Activated CD4-positive, alpha-beta T cell treated with anti-CD3 and anti-CD28 coated beads for 36 hours (primary cell): Measurements from ENCODE around the gene CELF2. TPM values are rescaled to one million over a fixed set of nuclear protein-coding genes. Genes with fewer than 3 reads are reported as not detected.
A peak's percentile ranks its signal among the peaks of the same experiment; 100 is the strongest.

Experiments used
- ATAC-seq: fragments of 200-7000 bp; cut with Tn5 transposase; one replicate; pipeline ENCODE4 v1.10.0; 2021; ENCODE audit warnings: mild to moderate bottlenecking, moderate library complexity
- CTCF ChIA-PET: fragments of 350-600 bp; sonication (Branson Sonifier 250); formaldehyde crosslinking; loops from one replicate; lab custom pipeline; 2021; ENCODE audit warnings: antibody characterized with exemption; lab: Charles Lee
- POLR2A ChIA-PET: fragments of 350-600 bp; sonication (Branson Sonifier 250); formaldehyde crosslinking; loops from one replicate; lab custom pipeline; 2021; ENCODE audit warnings: antibody characterized with exemption, inconsistent platforms; lab: Charles Lee
- DNase-seq: peaks from one replicate; pipeline ENCODE4 v3.0.0-alpha.2; 2020
- H3K27ac Mint-ChIP-seq: one replicate; pipeline ENCODE4 v1.8.0; 2021; ENCODE audit warnings: mixed read lengths
- H3K27me3 Mint-ChIP-seq: one replicate; pipeline ENCODE4 v1.8.0; 2021; ENCODE audit warnings: mixed read lengths
- H3K36me3 Mint-ChIP-seq: one replicate; pipeline ENCODE4 v1.8.0; 2021; ENCODE audit warnings: low read depth, mixed read lengths
- H3K4me1 Mint-ChIP-seq: one replicate; pipeline ENCODE4 v1.8.0; 2021; ENCODE audit warnings: mixed read lengths
- H3K4me3 Mint-ChIP-seq: one replicate; pipeline ENCODE4 v1.8.0; 2021; ENCODE audit warnings: mild to moderate bottlenecking, moderate library complexity, mixed read lengths
- H3K9me3 Mint-ChIP-seq: one replicate; pipeline ENCODE4 v1.8.0; 2021; ENCODE audit warnings: low read depth, mixed read lengths
- intact Hi-C, 2 experiments: fragments of 100-400 bp; cut with DNase I in 1 of 2; cut with micrococcal nuclease in 1 of 2; formaldehyde crosslinking; loops; one replicate each; pipeline versions ENCODE4 v1.14.2 to v1.15.1; 2022 to 2024; cut with DNase I, micrococcal nuclease
- total RNA-seq, 2 experiments: library from RNA; stranded (reverse); gene quantifications; one replicate each; pipeline ENCODE4 v1.2.3, GENCODE V29; 2021

Gene CELF2
- total RNA-seq, 2 experiments from 2014 or later = 102 to 119 TPM

DNA sequence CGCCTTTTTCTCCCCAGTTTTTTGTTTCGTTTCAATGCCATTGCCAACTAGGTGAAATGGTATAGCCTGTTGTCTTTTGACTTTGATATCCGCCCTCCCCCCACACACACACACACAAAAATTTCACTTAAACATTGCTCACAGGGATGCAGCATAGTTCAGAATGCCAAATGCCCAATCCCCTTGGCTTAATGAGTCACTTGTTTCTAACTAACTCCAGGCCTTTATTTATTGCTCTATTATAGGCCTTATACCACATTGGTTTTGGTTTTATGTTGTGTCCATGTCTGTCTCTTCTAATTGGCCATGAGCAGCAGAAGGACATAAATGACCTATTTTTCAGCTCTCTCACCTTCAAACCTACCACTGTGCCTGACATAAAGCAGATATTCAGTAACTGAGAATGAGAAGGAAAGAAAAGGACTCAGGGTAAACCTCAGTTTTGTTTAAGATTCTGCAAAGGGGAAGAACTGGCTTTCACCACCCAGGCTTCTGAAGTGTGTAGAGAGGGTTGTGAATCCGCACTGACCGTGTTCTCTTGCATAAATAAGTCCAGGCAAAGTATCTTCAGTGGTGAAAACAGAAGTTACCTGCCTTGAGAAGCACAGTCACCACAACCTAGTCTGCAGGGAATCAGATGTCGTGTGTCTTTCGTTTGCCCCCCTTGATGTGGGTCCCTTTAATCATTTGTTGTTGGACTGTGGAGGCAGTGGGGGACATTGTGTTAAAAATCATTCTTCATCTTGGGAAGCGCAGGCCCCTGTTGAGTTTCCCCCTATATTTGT is 139.8 kb downstream of the CELF2 start:
- Mint-ChIP-seq H3K4me3 (no peak overlapping the region), H3K27me3 (no peaks in the 10 kb centered on the region), H3K27ac (no peak overlapping the region), H3K9me3 (peaks cover 4% of the 10 kb centered on the region), H3K36me3 (peaks cover 3% of the 10 kb centered on the region), H3K4me1 (peaks cover 88% of the 10 kb centered on the region)
- no peak for DNase-seq
- intact Hi-C loops = no loop called here
- CTCF ChIA-PET = no interaction called here
- POLR2A ChIA-PET = no interaction called here
- ATAC-seq = peak; percentile 17

DNA sequence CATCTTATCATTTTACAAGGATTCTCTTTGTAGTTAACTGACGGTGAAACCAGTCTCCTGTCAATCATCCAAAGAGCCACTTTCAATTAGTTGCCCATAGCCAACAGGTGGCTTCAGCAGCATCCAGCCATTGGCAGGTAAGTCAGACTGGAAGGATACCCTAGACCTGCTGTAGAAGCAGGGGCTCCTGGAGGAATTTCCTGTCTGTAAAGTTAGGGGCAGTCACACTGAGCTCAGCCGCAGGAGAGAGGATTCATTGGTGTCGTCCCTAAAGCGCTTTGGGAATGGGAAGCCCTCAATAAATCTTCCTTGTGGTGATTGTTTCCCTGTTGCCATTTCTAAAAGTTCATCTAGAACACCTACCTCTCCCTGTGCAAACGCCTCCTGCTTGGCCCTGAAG is 140.4 kb downstream of the CELF2 start:
- ATAC-seq (no peak), DNase-seq (no peak)
- intact Hi-C loops = no loop called here
- POLR2A ChIA-PET = no interaction called here
- Mint-ChIP-seq H3K9me3 (peaks cover 4% of the 10 kb centered on the region), H3K27ac (no peak overlapping the region), H3K4me3 (no peak overlapping the region), H3K36me3 (peaks cover 3% of the 10 kb centered on the region), H3K27me3 (no peaks in the 10 kb centered on the region), H3K4me1 (peaks cover 89% of the 10 kb centered on the region)
- CTCF ChIA-PET = no interaction called here

- no peak for DNase-seq
- peaks cover 4% of the 10 kb centered on the region for H3K9me3 Mint-ChIP-seq
- H3K4me3 Mint-ChIP-seq = no peak overlapping the region
- peaks cover 83% of the 10 kb centered on the region for H3K4me1 Mint-ChIP-seq
- ATAC-seq = no peak
- ChIA-PET POLR2A (no interaction called here), CTCF (interaction anchor here (0.9 to 1.0 kb wide), 2 partner anchors 8 to 9 kb away, joined by 4 read pairs; no protein-coding TSS in a partner anchor)
- H3K27ac Mint-ChIP-seq = no peak overlapping the region
- H3K27me3 Mint-ChIP-seq = no peaks in the 10 kb centered on the region
- intact Hi-C loops = no loop called here
- H3K36me3 Mint-ChIP-seq = peaks cover 3% of the 10 kb centered on the region
These were observed 142.0 kb downstream of the CELF2 start for GRCh38 chr10:11159543-11160215.

DNA sequence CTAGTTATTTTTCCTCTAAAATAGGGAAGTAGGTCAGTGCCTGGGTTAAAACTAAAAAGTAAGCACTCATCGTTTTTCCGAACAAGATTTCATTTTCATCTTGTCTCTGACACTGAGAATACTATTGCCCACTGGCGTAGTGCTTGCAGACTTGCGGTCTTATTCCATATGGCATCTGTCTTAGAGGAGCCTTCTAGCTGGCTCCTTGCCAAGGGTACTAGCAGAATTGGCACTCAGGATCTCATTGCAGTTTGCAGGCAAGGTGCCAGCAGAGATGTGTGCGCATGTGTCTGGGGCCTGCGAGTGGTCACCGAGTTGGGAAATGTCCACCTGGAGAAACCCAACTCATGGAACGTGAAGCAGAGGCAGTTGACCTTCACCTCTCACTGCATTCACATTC is 143.4 kb downstream of the CELF2 start:
- Mint-ChIP-seq H3K9me3 (peaks cover 4% of the 10 kb centered on the region), H3K27ac (peak overlapping the region; percentile 99), H3K27me3 (no peaks in the 10 kb centered on the region), H3K4me3 (no peak overlapping the region), H3K36me3 (peaks cover 6% of the 10 kb centered on the region), H3K4me1 (peaks cover 70% of the 10 kb centered on the region)
- ATAC-seq (no peak), DNase-seq (no peak)
- ChIA-PET POLR2A (no interaction called here), CTCF (interaction anchor here (0.9 to 1.3 kb wide), 2 partner anchors 14 to 16 kb away, joined by 3 read pairs; no protein-coding TSS in a partner anchor)
- intact Hi-C loops = no loop called here

- peak overlapping the region; percentile 99 for H3K27ac Mint-ChIP-seq
- ChIA-PET CTCF (interaction anchor here (0.9 to 1.3 kb wide), 3 partner anchors 13 to 17 kb away, joined by 3 read pairs; no protein-coding TSS in a partner anchor), POLR2A (no interaction called here)
- no peaks in the 10 kb centered on the region for H3K27me3 Mint-ChIP-seq
- H3K36me3 Mint-ChIP-seq = peaks cover 14% of the 10 kb centered on the region
- intact Hi-C loops = loop anchor here in 1 of 2 experiments (2.0 kb wide), 1 partner anchor 71 kb away; no protein-coding TSS in a partner anchor
- DNase-seq = no peak
- H3K9me3 Mint-ChIP-seq = peaks cover 4% of the 10 kb centered on the region
- peaks cover 62% of the 10 kb centered on the region for H3K4me1 Mint-ChIP-seq
- ATAC-seq = no peak
- no peak overlapping the region for H3K4me3 Mint-ChIP-seq
These were observed 144.2 kb downstream of the CELF2 start for GRCh38 chr10:11161910-11162309.

- CTCF ChIA-PET = interaction anchor here (1.4 to 4.9 kb wide), 9 partner anchors 10 to 303 kb away, joined by 3 to 32 read pairs (median 11); no protein-coding TSS in a partner anchor
- Mint-ChIP-seq H3K27me3 (no peaks in the 10 kb centered on the region), H3K4me3 (no peak overlapping the region), H3K36me3 (peaks cover 16% of the 10 kb centered on the region), H3K27ac (peak overlapping the region; percentile 99), H3K9me3 (peaks cover 4% of the 10 kb centered on the region), H3K4me1 (peaks cover 52% of the 10 kb centered on the region)
- peak; percentile 80 for DNase-seq
- intact Hi-C loops = loop anchor here (1.0 to 2.0 kb wide), 2 partner anchors 13 to 72 kb away; no protein-coding TSS in a partner anchor
- peak; percentile 48 for ATAC-seq
- POLR2A ChIA-PET = interaction anchor here (0.7 to 4.1 kb wide), 5 partner anchors 9 to 72 kb away, joined by 3 to 42 read pairs (median 12); no protein-coding TSS in a partner anchor
These were observed 145.3 kb downstream of the CELF2 start for GRCh38 chr10:11162828-11163599.

- Mint-ChIP-seq H3K36me3 (peaks cover 16% of the 10 kb centered on the region), H3K27ac (peak overlapping the region; percentile 99), H3K9me3 (peaks cover 4% of the 10 kb centered on the region), H3K4me1 (peaks cover 45% of the 10 kb centered on the region), H3K4me3 (no peak overlapping the region), H3K27me3 (no peaks in the 10 kb centered on the region)
- intact Hi-C loops = loop anchor here (1.0 to 2.0 kb wide), 4 partner anchors 14 to 521 kb away; no protein-coding TSS in a partner anchor
- DNase-seq (peak; percentile 52), ATAC-seq (no peak)
- POLR2A ChIA-PET = interaction anchor here (0.7 to 4.1 kb wide), 13 partner anchors 8 to 108 kb away, joined by 3 to 42 read pairs (median 5); no protein-coding TSS in a partner anchor
- CTCF ChIA-PET = interaction anchor here (0.7 to 4.9 kb wide), 19 partner anchors 10 to 734 kb away, joined by 3 to 32 read pairs (median 4); no protein-coding TSS in a partner anchor
These were observed 146.3 kb downstream of the CELF2 start for GRCh38 chr10:11163780-11164550.

DNA sequence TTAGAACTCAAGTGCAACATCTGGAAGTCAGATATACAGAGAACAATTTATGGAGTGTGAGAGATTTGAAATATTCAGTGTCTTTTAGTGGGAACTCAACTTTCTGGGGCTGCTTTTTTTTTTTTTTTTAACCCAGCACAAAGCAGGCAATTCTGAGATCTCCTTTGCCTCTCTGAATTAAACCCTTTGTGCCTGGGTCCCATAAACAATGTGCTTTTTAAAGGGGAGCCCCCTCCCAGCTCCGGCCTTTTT is 146.8 kb downstream of the CELF2 start:
- Mint-ChIP-seq H3K27ac (peak overlapping the region; percentile 99), H3K36me3 (peaks cover 16% of the 10 kb centered on the region), H3K4me3 (no peak overlapping the region), H3K4me1 (peaks cover 44% of the 10 kb centered on the region), H3K9me3 (peaks cover 4% of the 10 kb centered on the region), H3K27me3 (no peaks in the 10 kb centered on the region)
- ChIA-PET POLR2A (interaction anchor here (0.6 to 4.1 kb wide), 15 partner anchors 11 to 196 kb away, joined by 3 to 42 read pairs (median 5); no protein-coding TSS in a partner anchor), CTCF (interaction anchor here (0.7 to 4.9 kb wide), 19 partner anchors 10 to 735 kb away, joined by 3 to 32 read pairs (median 4); no protein-coding TSS in a partner anchor)
- intact Hi-C loops = loop anchor here in 1 of 2 experiments (1.0 kb wide), 2 partner anchors 71 to 521 kb away; no protein-coding TSS in a partner anchor
- DNase-seq (no peak), ATAC-seq (no peak)

- intact Hi-C loops = loop anchor here in 1 of 2 experiments (1.0 to 5.0 kb wide), 3 partner anchors 42 to 520 kb away; no protein-coding TSS in a partner anchor
- ChIA-PET POLR2A (interaction anchor here (0.6 to 4.1 kb wide), 16 partner anchors 12 to 744 kb away, joined by 3 to 42 read pairs (median 4); no protein-coding TSS in a partner anchor), CTCF (interaction anchor here (0.7 to 4.9 kb wide), 22 partner anchors 9 to 735 kb away, joined by 3 to 32 read pairs (median 4); no protein-coding TSS in a partner anchor)
- peaks cover 4% of the 10 kb centered on the region for H3K9me3 Mint-ChIP-seq
- peaks cover 16% of the 10 kb centered on the region for H3K36me3 Mint-ChIP-seq
- no peak overlapping the region for H3K4me3 Mint-ChIP-seq
- H3K4me1 Mint-ChIP-seq = peaks cover 40% of the 10 kb centered on the region
- H3K27ac Mint-ChIP-seq = peak overlapping the region; percentile 99
- no peaks in the 10 kb centered on the region for H3K27me3 Mint-ChIP-seq
- ATAC-seq (peak; percentile 61), DNase-seq (peak; percentile 91)
These were observed 147.3 kb downstream of the CELF2 start for GRCh38 chr10:11164803-11165590.
